H9 (cell line): ENCODE measurements around the gene LRRC3C. TPM values are rescaled to one million over a fixed set of nuclear protein-coding genes. Genes with fewer than 3 reads are reported as not detected.

Source experiments
- DNase-seq: peaks from one replicate; pipeline ENCODE4 v3.0.0-alpha.2; 2017
- H2AFZ ChIP-seq: one replicate; pipeline ENCODE4 v1.6.1; 2013; ENCODE audit warnings: mild to moderate bottlenecking, low read length, control low read depth, moderate library complexity
- H2AK5ac ChIP-seq: 2 replicates; pipeline ENCODE4 v1.6.1; 2013; ENCODE audit warnings: low read length, control low read depth, mixed read lengths; ENCODE audit not compliant: insufficient read length
- H2BK120ac ChIP-seq: one replicate; pipeline ENCODE4 v1.6.1; 2013; ENCODE audit warnings: low read depth, mild to moderate bottlenecking, low read length, control low read depth, inconsistent platforms; ENCODE audit not compliant: poor library complexity, severe bottlenecking
- H2BK12ac ChIP-seq: 2 replicates; pipeline ENCODE4 v1.6.1; 2013; ENCODE audit warnings: low read length, control low read depth, mixed read lengths, low read depth; ENCODE audit not compliant: insufficient read length
- H2BK15ac ChIP-seq: 2 replicates; pipeline ENCODE4 v1.6.1; 2013; ENCODE audit warnings: low read depth, low read length, control low read depth
- H2BK20ac ChIP-seq: one replicate; pipeline ENCODE4 v1.6.1; 2013; ENCODE audit warnings: low read depth, mild to moderate bottlenecking, low read length, control low read depth, inconsistent platforms; ENCODE audit not compliant: poor library complexity, severe bottlenecking
- H2BK5ac ChIP-seq: 2 replicates; pipeline ENCODE4 v1.6.1; 2013; ENCODE audit warnings: low read length, control low read depth, mixed read lengths; ENCODE audit not compliant: insufficient read length
- H3K14ac ChIP-seq: 2 replicates; pipeline ENCODE4 v1.6.1; 2013; ENCODE audit warnings: low read length, control low read depth; ENCODE audit not compliant: insufficient read depth
- H3K18ac ChIP-seq: 2 replicates; pipeline ENCODE4 v1.6.1; 2013; ENCODE audit warnings: low read depth, mild to moderate bottlenecking, mixed read lengths, low read length, control low read depth; ENCODE audit not compliant: insufficient read length
- H3K23ac ChIP-seq: 2 replicates; pipeline ENCODE4 v1.6.1; 2013; ENCODE audit warnings: low read length, control low read depth, mixed read lengths, low read depth; ENCODE audit not compliant: insufficient read length
- H3K23me2 ChIP-seq: 2 replicates; pipeline ENCODE4 v1.6.1; 2013; ENCODE audit warnings: low read depth, mild to moderate bottlenecking, mixed read lengths, low read length, control low read depth; ENCODE audit not compliant: insufficient read length, poor library complexity, severe bottlenecking
- H3K27ac ChIP-seq: 2 replicates; pipeline ENCODE4 v1.5.1; 2013; ENCODE audit warnings: low read length, control low read depth, mixed read lengths, low read depth; ENCODE audit not compliant: insufficient read length
- H3K27me3 ChIP-seq: 2 replicates; pipeline ENCODE4 v1.6.1; 2013; ENCODE audit warnings: low read length, control low read depth, inconsistent platforms; ENCODE audit not compliant: insufficient read depth
- H3K4ac ChIP-seq: 2 replicates; pipeline ENCODE4 v1.6.1; 2013; ENCODE audit warnings: low read depth, mild to moderate bottlenecking, control low read depth, inconsistent platforms, low read length, moderate library complexity
- H3K4me1 ChIP-seq: 2 replicates; pipeline ENCODE4 v1.6.1; 2013; ENCODE audit warnings: low read length, control low read depth, inconsistent platforms; ENCODE audit not compliant: insufficient read depth
- H3K4me2 ChIP-seq: 2 replicates; pipeline ENCODE4 v1.6.1; 2013; ENCODE audit warnings: low read length, control low read depth, mixed read lengths; ENCODE audit not compliant: insufficient read length, insufficient read depth
- H3K56ac ChIP-seq: 2 replicates; pipeline ENCODE4 v1.6.1; 2013; ENCODE audit warnings: low read depth, mild to moderate bottlenecking, mixed read lengths, low read length, control low read depth; ENCODE audit not compliant: insufficient read length
- H3K79me1 ChIP-seq: 2 replicates; pipeline ENCODE4 v1.6.1; 2013; ENCODE audit warnings: low read depth, mild to moderate bottlenecking, moderate library complexity, low read length, control low read depth, inconsistent platforms; ENCODE audit not compliant: insufficient read depth, poor library complexity, severe bottlenecking
- H3K79me2 ChIP-seq: 2 replicates; pipeline ENCODE4 v1.6.1; 2013; ENCODE audit warnings: low read length, control low read depth, inconsistent platforms; ENCODE audit not compliant: insufficient read depth
- H3K9ac ChIP-seq: 2 replicates; pipeline ENCODE4 v1.6.1; 2013; ENCODE audit warnings: low read length, control low read depth, mixed read lengths; ENCODE audit not compliant: insufficient read length; ENCODE audit errors: extremely low read depth
- H3K9me3 ChIP-seq: one replicate; pipeline ENCODE4 v1.6.1; 2013; ENCODE audit warnings: low read depth, low read length, inconsistent platforms; ENCODE audit not compliant: control insufficient read depth
- H3T11ph ChIP-seq: one replicate; pipeline ENCODE4 v1.6.1; 2013; ENCODE audit warnings: mild to moderate bottlenecking, low read length, control low read depth, inconsistent platforms
- H4K20me1 ChIP-seq: one replicate; pipeline ENCODE4 v1.6.1; 2013; ENCODE audit not compliant: control insufficient read depth, insufficient read length, insufficient read depth
- H4K5ac ChIP-seq: 2 replicates; pipeline ENCODE4 v1.6.1; 2013; ENCODE audit warnings: low read depth, mild to moderate bottlenecking, mixed read lengths, low read length, control low read depth; ENCODE audit not compliant: insufficient read length
- H4K8ac ChIP-seq: replicated peaks from 2 replicates; pipeline ENCODE4 v1.6.1; 2013; ENCODE audit warnings: low read length, control low read depth, mixed read lengths, low read depth; ENCODE audit not compliant: insufficient read length
- H4K91ac ChIP-seq: 2 replicates; pipeline ENCODE4 v1.6.1; 2013; ENCODE audit warnings: low read depth, mild to moderate bottlenecking, moderate library complexity, mixed read lengths, low read length, control low read depth; ENCODE audit not compliant: insufficient read length
- H3K27ac Mint-ChIP-seq, 3 experiments: 2 replicates in 2 of 3; 3 replicates in 1 of 3; pipeline ENCODE4 v1.8.0; 2020 to 2021; ENCODE audit warnings: mixed read lengths in 3 of 3, mild to moderate bottlenecking in 1 of 3, moderate library complexity in 1 of 3
- H3K27me3 Mint-ChIP-seq: 2 replicates; pipeline ENCODE4 v1.8.0; 2021; ENCODE audit warnings: low read depth, mild to moderate bottlenecking, moderate library complexity, mixed read lengths
- H3K36me3 Mint-ChIP-seq, 3 experiments: 2 replicates in 2 of 3; 3 replicates in 1 of 3; pipeline ENCODE4 v1.8.0; 2020 to 2021; ENCODE audit warnings: low read depth in 3 of 3, mixed read lengths in 3 of 3; ENCODE audit not compliant: insufficient read depth in 1 of 3
- H3K4me1 Mint-ChIP-seq, 2 experiments: 2 replicates each; pipeline ENCODE4 v1.8.0; 2020; ENCODE audit warnings: mixed read lengths in 2 of 2
- H3K4me3 Mint-ChIP-seq, 2 experiments: 2 replicates in 1 of 2; 3 replicates in 1 of 2; pipeline ENCODE4 v1.8.0; 2020 to 2021; ENCODE audit warnings: mild to moderate bottlenecking in 2 of 2, mixed read lengths in 2 of 2, moderate library complexity in 1 of 2
- H3K9me3 Mint-ChIP-seq, 2 experiments: 2 replicates in 1 of 2; 3 replicates in 1 of 2; pipeline ENCODE4 v1.8.0; 2020; ENCODE audit warnings: mild to moderate bottlenecking in 2 of 2, mixed read lengths in 2 of 2, moderate library complexity in 1 of 2
- WGBS: extraction: QIAGEN DNeasy Blood & Tissue Kit; methylation state at CpG from one replicate; pipeline ENCODE4 v1.1.7; 2013; ENCODE audit warnings: missing lambda C conversion rate, low lambda C conversion rate, mixed read lengths; ENCODE audit not compliant: insufficient read length; ENCODE audit errors: extremely low coverage; 5-methylcytosine and 5-hydroxymethylcytosine counted together
- total RNA-seq: library from RNA; stranded (reverse); gene quantifications from 2 replicates; pipeline ENCODE4 v1.2.1, GENCODE V29; 2021
- TF ChIP-seq, protein P1 (sequence below): fragments of 200-600 bp; sonication (generic); conservative IDR thresholded peaks from 3 replicates; pipeline ENCODE4 v1.8.0; 2021; ENCODE audit warnings: antibody characterized with exemption, mild to moderate bottlenecking

LRRC3C gene
- total RNA-seq, 1 experiment from 2014 or later = not detected

GRCh38 chr17:39889200-39889599 lies 38.3 kb upstream of the LRRC3C start:
- no peaks in the 10 kb centered on the region for H3K79me1 ChIP-seq
- H2BK20ac ChIP-seq = no peak overlapping the region
- H4K8ac ChIP-seq = no peak overlapping the region
- no peak overlapping the region for H3K4ac ChIP-seq
- H3K9me3 ChIP-seq = no peaks in the 10 kb centered on the region
- H2BK5ac ChIP-seq = no peak overlapping the region
- no peak overlapping the region for H3T11ph ChIP-seq
- H3K4me1 ChIP-seq = no peaks in the 10 kb centered on the region
- no peak overlapping the region for H2BK12ac ChIP-seq
- H4K91ac ChIP-seq = no peak overlapping the region
- peaks cover 30% of the 10 kb centered on the region for H3K27me3 Mint-ChIP-seq
- no peaks in the 10 kb centered on the region for H3K36me3 Mint-ChIP-seq
- H2BK120ac ChIP-seq = no peak overlapping the region
- H3K9me3 Mint-ChIP-seq = no peaks in the 10 kb centered on the region
- no peak overlapping the region for H4K5ac ChIP-seq
- H3K18ac ChIP-seq = no peak overlapping the region
- no peak overlapping the region for H3K14ac ChIP-seq
- no peak overlapping the region for H2BK15ac ChIP-seq
- H3K27ac Mint-ChIP-seq = no peak overlapping the region
- H4K20me1 ChIP-seq = no peaks in the 10 kb centered on the region
- H3K27ac ChIP-seq = no peak overlapping the region
- no peak overlapping the region for H3K4me3 Mint-ChIP-seq
- H3K27me3 ChIP-seq = no peaks in the 10 kb centered on the region
- DNase-seq = no peak
- H3K56ac ChIP-seq = no peak overlapping the region
- TF ChIP-seq, protein P1, sequence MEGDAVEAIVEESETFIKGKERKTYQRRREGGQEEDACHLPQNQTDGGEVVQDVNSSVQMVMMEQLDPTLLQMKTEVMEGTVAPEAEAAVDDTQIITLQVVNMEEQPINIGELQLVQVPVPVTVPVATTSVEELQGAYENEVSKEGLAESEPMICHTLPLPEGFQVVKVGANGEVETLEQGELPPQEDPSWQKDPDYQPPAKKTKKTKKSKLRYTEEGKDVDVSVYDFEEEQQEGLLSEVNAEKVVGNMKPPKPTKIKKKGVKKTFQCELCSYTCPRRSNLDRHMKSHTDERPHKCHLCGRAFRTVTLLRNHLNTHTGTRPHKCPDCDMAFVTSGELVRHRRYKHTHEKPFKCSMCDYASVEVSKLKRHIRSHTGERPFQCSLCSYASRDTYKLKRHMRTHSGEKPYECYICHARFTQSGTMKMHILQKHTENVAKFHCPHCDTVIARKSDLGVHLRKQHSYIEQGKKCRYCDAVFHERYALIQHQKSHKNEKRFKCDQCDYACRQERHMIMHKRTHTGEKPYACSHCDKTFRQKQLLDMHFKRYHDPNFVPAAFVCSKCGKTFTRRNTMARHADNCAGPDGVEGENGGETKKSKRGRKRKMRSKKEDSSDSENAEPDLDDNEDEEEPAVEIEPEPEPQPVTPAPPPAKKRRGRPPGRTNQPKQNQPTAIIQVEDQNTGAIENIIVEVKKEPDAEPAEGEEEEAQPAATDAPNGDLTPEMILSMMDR = no peak
- no peaks in the 10 kb centered on the region for H3K23me2 ChIP-seq
- H3K23ac ChIP-seq = no peak overlapping the region
- peaks cover 0 to 4% of the 10 kb centered on the region in 2 experiments; a peak in 2 of 4 replicates for H3K4me1 Mint-ChIP-seq
- H3K4me2 ChIP-seq = no peak overlapping the region
- no peak overlapping the region for H2AFZ ChIP-seq
- WGBS = no CpG with 5 or more reads among the region's 2 CpGs
- H3K9ac ChIP-seq = no peak overlapping the region
- no peak overlapping the region for H2AK5ac ChIP-seq
- H3K79me2 ChIP-seq = no peaks in the 10 kb centered on the region
